GM19455 (cell line): Measurements from ENCODE around the gene GAS7.

Experiments
- ATAC-seq: cut with Tn5 transposase; IDR thresholded peaks from one replicate; pipeline ENCODE4 v1.9.1; 2021; ENCODE audit not compliant: unreplicated experiment

Gene GAS7

GRCh38 chr17:9987779-9988585 is 210.4 kb downstream of the GAS7 start:
- ATAC-seq, result no peak

GRCh38 chr17:9986754-9987382 is 211.5 kb downstream of the GAS7 start:
- ATAC-seq, result no peak

GRCh38 chr17:9985646-9986045 is 212.8 kb downstream of the GAS7 start:
- ATAC-seq, result no peak

- ATAC-seq, result no peak
Observed at GRCh38 chr17:9984768-9985167, 213.6 kb downstream of the GAS7 start.

GRCh38 chr17:9982159-9982558 is 216.2 kb downstream of the GAS7 start:
- no peak for ATAC-seq

GRCh38 chr17:9981344-9981915 is 217.0 kb downstream of the GAS7 start:
- no peak for ATAC-seq

- ATAC-seq, result no peak
Observed at GRCh38 chr17:9979463-9979995, 218.9 kb downstream of the GAS7 start.

GRCh38 chr17:9977180-9977575 is 221.2 kb downstream of the GAS7 start:
- ATAC-seq, result no peak

- no peak for ATAC-seq
Observed at GRCh38 chr17:9976283-9977179, 221.9 kb downstream of the GAS7 start.

GRCh38 chr17:9974448-9975381 is 223.7 kb downstream of the GAS7 start:
- no peak for ATAC-seq

- no peak for ATAC-seq
Observed at GRCh38 chr17:9973669-9974447, 224.5 kb downstream of the GAS7 start.

GRCh38 chr17:9971991-9972390 is 226.4 kb downstream of the GAS7 start:
- ATAC-seq, result no peak

GRCh38 chr17:9969301-9969935 is 229.0 kb downstream of the GAS7 start:
- ATAC-seq, result no peak

- no peak for ATAC-seq
Observed at GRCh38 chr17:9968881-9969280, 229.5 kb downstream of the GAS7 start.

GRCh38 chr17:9968008-9968407 is 230.4 kb downstream of the GAS7 start:
- no peak for ATAC-seq

- no peak for ATAC-seq
Observed at GRCh38 chr17:9959377-9959981, 238.9 kb downstream of the GAS7 start.

- ATAC-seq, result no peak
Observed at GRCh38 chr17:9958586-9959281, 239.7 kb downstream of the GAS7 start.

GRCh38 chr17:9957244-9957643 is 241.2 kb downstream of the GAS7 start:
- ATAC-seq, result no peak
